Activated naive CD8-positive, alpha-beta T cell treated with anti-CD3 and anti-CD28 coated beads for 36 hours (primary cell): ENCODE results near the gene PTPRD. TPM values are rescaled to one million over a fixed set of nuclear protein-coding genes. Genes with fewer than 3 reads are reported as not detected.

Experiments
- DNase-seq: peaks from one replicate; pipeline ENCODE4 v3.0.0; 2021
- H3K27ac Mint-ChIP-seq: one replicate; pipeline ENCODE4 v1.8.0; 2022; ENCODE audit warnings: mild to moderate bottlenecking, moderate library complexity, mixed read lengths
- H3K27me3 Mint-ChIP-seq: one replicate; pipeline ENCODE4 v1.8.0; 2022; ENCODE audit warnings: mild to moderate bottlenecking, mixed read lengths
- H3K36me3 Mint-ChIP-seq: one replicate; pipeline ENCODE4 v1.8.0; 2021; ENCODE audit warnings: mild to moderate bottlenecking, mixed read lengths
- H3K4me1 Mint-ChIP-seq: one replicate; pipeline ENCODE4 v1.8.0; 2021; ENCODE audit warnings: mixed read lengths
- H3K4me3 Mint-ChIP-seq: one replicate; pipeline ENCODE4 v1.8.0; 2022; ENCODE audit warnings: mild to moderate bottlenecking, moderate library complexity, mixed read lengths
- H3K9me3 Mint-ChIP-seq: one replicate; pipeline ENCODE4 v1.8.0; 2022; ENCODE audit warnings: mixed read lengths
- total RNA-seq, 2 experiments: library from RNA; stranded (reverse); gene quantifications; one replicate each; pipeline ENCODE4 v1.2.3, GENCODE V29; 2021

PTPRD gene
- total RNA-seq, 2 experiments from 2014 or later: 0.16 to 0.18 TPM

GRCh38 chr9:10112798-10113197 lies 500.0 kb downstream of the PTPRD start:
- Mint-ChIP-seq H3K36me3 (no peaks in the 10 kb centered on the region), H3K27ac (no peak overlapping the region), H3K27me3 (no peaks in the 10 kb centered on the region), H3K9me3 (no peaks in the 10 kb centered on the region), H3K4me3 (no peak overlapping the region), H3K4me1 (no peaks in the 10 kb centered on the region)
- DNase-seq: no peak

DNA sequence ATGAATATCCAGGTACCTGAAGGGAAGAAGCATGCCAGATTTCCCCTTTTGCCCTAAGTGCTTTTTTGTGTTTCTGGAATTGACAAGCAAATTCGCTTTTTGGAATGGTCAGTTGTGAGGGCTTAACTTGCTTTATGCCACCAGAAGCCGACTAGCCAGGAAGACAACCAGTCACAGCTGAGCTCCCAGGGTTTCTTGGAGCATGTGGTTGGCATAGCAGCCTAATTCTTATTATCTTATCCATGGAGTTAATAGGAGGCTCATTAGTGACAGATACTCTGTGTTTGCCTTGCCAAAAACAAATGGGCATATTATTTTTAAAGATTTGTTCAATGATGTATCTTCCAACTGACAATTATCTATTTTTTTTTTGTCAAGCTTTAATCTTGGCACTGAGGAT lies 500.7 kb downstream of the PTPRD start:
- no peaks in the 10 kb centered on the region for H3K4me1 Mint-ChIP-seq
- no peaks in the 10 kb centered on the region for H3K27me3 Mint-ChIP-seq

GRCh38 chr9:10108815-10109214 lies 504.0 kb downstream of the PTPRD start:
- Mint-ChIP-seq H3K4me1 (no peaks in the 10 kb centered on the region), H3K27ac (no peak overlapping the region), H3K9me3 (no peaks in the 10 kb centered on the region), H3K4me3 (no peak overlapping the region), H3K36me3 (no peaks in the 10 kb centered on the region), H3K27me3 (no peaks in the 10 kb centered on the region)
- no peak for DNase-seq

More for the DNA sequence above, 500.7 kb downstream of the PTPRD start:
- Mint-ChIP-seq H3K4me3 (no peak overlapping the region), H3K36me3 (no peaks in the 10 kb centered on the region), H3K9me3 (no peaks in the 10 kb centered on the region), H3K27ac (no peak overlapping the region)
- no peak for DNase-seq

DNA sequence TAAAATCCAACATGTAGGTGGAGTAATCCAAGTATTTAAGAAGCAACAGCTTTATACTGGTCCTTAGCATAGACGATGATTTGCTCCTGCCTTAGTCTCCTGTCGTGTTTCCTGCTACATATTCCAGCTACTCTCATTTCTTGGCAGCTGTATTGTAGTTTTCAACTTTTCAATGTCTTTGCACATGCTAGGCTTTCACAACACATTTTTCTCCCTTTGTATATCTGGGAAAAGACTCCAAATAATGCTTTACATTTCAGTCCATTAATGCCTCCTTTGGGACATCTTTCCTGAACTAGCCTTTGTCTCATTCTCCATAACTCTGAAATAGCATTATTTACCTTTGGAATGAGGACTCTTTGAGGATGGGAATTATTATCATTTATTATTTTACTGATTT lies 508.0 kb downstream of the PTPRD start:
- no peaks in the 10 kb centered on the region for H3K4me1 Mint-ChIP-seq
- no peaks in the 10 kb centered on the region for H3K27me3 Mint-ChIP-seq
- H3K9me3 Mint-ChIP-seq: no peaks in the 10 kb centered on the region
- H3K4me3 Mint-ChIP-seq: no peak overlapping the region
- no peak for DNase-seq
- no peaks in the 10 kb centered on the region for H3K36me3 Mint-ChIP-seq
- H3K27ac Mint-ChIP-seq: no peak overlapping the region

- peaks cover 1% of the 10 kb centered on the region for H3K9me3 Mint-ChIP-seq
- H3K4me1 Mint-ChIP-seq: no peaks in the 10 kb centered on the region
- H3K4me3 Mint-ChIP-seq: no peak overlapping the region
- no peaks in the 10 kb centered on the region for H3K27me3 Mint-ChIP-seq
- DNase-seq: no peak
- H3K27ac Mint-ChIP-seq: no peak overlapping the region
- H3K36me3 Mint-ChIP-seq: no peaks in the 10 kb centered on the region
Observed at GRCh38 chr9:10095208-10095607, 517.6 kb downstream of the PTPRD start.

DNA sequence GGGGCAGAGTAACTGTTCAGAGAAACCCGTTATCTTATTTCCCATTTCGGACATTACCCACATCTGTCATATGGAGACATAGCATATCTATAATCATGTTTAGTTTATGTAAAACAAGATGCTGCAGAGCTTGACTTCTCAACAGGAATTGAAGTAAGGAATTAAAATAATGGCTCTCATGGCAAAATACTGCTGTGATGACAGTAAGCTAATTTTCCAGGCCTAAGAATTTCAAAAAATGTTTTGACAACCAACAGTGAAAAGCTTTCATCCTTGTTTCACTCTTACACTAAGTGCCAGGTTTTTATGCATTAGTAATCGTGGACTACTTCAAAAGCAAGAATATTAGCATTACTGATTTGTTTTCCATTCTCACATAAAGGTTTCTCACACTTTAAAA lies 518.2 kb downstream of the PTPRD start:
- no peak overlapping the region for H3K27ac Mint-ChIP-seq
- H3K4me3 Mint-ChIP-seq: no peak overlapping the region
- no peaks in the 10 kb centered on the region for H3K27me3 Mint-ChIP-seq
- H3K9me3 Mint-ChIP-seq: peaks cover 1% of the 10 kb centered on the region
- no peak for DNase-seq
- H3K4me1 Mint-ChIP-seq: no peaks in the 10 kb centered on the region
- H3K36me3 Mint-ChIP-seq: no peaks in the 10 kb centered on the region

- no peak overlapping the region for H3K4me3 Mint-ChIP-seq
- no peaks in the 10 kb centered on the region for H3K36me3 Mint-ChIP-seq
- no peak overlapping the region for H3K27ac Mint-ChIP-seq
- H3K4me1 Mint-ChIP-seq: no peaks in the 10 kb centered on the region
- no peaks in the 10 kb centered on the region for H3K27me3 Mint-ChIP-seq
- no peak for DNase-seq
- no peaks in the 10 kb centered on the region for H3K9me3 Mint-ChIP-seq
Observed at GRCh38 chr9:10080012-10080411, 532.8 kb downstream of the PTPRD start.

- DNase-seq: no peak
- H3K4me3 Mint-ChIP-seq: no peak overlapping the region
- H3K36me3 Mint-ChIP-seq: no peaks in the 10 kb centered on the region
- H3K9me3 Mint-ChIP-seq: no peaks in the 10 kb centered on the region
- no peaks in the 10 kb centered on the region for H3K27me3 Mint-ChIP-seq
- H3K27ac Mint-ChIP-seq: no peak overlapping the region
- H3K4me1 Mint-ChIP-seq: no peaks in the 10 kb centered on the region
Observed at GRCh38 chr9:10079284-10079964, 533.4 kb downstream of the PTPRD start.

GRCh38 chr9:10071579-10071978 lies 541.2 kb downstream of the PTPRD start:
- H3K9me3 Mint-ChIP-seq: no peaks in the 10 kb centered on the region
- no peaks in the 10 kb centered on the region for H3K36me3 Mint-ChIP-seq
- no peaks in the 10 kb centered on the region for H3K27me3 Mint-ChIP-seq
- DNase-seq: no peak
- no peak overlapping the region for H3K27ac Mint-ChIP-seq
- H3K4me1 Mint-ChIP-seq: no peaks in the 10 kb centered on the region
- H3K4me3 Mint-ChIP-seq: no peak overlapping the region

GRCh38 chr9:10062629-10063395 lies 550.0 kb downstream of the PTPRD start:
- Mint-ChIP-seq H3K36me3 (no peaks in the 10 kb centered on the region), H3K27ac (no peak overlapping the region), H3K4me3 (no peak overlapping the region), H3K9me3 (no peaks in the 10 kb centered on the region), H3K27me3 (no peaks in the 10 kb centered on the region), H3K4me1 (no peaks in the 10 kb centered on the region)
- no peak for DNase-seq

DNA sequence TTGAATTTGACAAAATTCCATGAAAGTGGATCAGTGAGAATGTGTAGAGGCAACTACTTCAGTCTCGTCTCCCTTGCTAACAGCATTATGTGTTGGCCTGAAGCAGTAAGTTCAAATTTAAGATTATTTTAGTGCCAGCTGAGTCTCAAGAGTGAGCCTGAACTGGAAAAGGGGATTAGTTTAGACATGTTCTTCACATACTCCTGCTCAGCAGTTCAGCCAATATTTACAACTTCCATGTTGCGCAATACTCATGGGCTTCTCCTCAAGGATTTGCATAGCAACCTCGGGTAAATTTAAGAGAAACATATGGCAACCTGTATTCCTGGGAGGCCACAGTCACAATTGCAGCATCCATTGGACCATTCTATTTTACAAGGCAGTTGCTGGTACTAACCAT lies 553.8 kb downstream of the PTPRD start:
- no peaks in the 10 kb centered on the region for H3K4me1 Mint-ChIP-seq
- H3K27ac Mint-ChIP-seq: no peak overlapping the region
- H3K4me3 Mint-ChIP-seq: no peak overlapping the region
- no peaks in the 10 kb centered on the region for H3K36me3 Mint-ChIP-seq
- DNase-seq: no peak
- no peaks in the 10 kb centered on the region for H3K9me3 Mint-ChIP-seq
- no peaks in the 10 kb centered on the region for H3K27me3 Mint-ChIP-seq

GRCh38 chr9:10055886-10056395 lies 556.9 kb downstream of the PTPRD start:
- Mint-ChIP-seq H3K27me3 (no peaks in the 10 kb centered on the region), H3K4me1 (no peaks in the 10 kb centered on the region), H3K36me3 (no peaks in the 10 kb centered on the region), H3K9me3 (no peaks in the 10 kb centered on the region), H3K4me3 (no peak overlapping the region), H3K27ac (no peak overlapping the region)
- DNase-seq: no peak

GRCh38 chr9:10054456-10054855 lies 558.3 kb downstream of the PTPRD start:
- no peaks in the 10 kb centered on the region for H3K27me3 Mint-ChIP-seq
- DNase-seq: no peak
- H3K27ac Mint-ChIP-seq: no peak overlapping the region
- H3K4me3 Mint-ChIP-seq: no peak overlapping the region
- no peaks in the 10 kb centered on the region for H3K36me3 Mint-ChIP-seq
- no peaks in the 10 kb centered on the region for H3K9me3 Mint-ChIP-seq
- H3K4me1 Mint-ChIP-seq: no peaks in the 10 kb centered on the region

GRCh38 chr9:10052916-10053315 lies 559.9 kb downstream of the PTPRD start:
- no peak for DNase-seq
- Mint-ChIP-seq H3K9me3 (no peaks in the 10 kb centered on the region), H3K36me3 (no peaks in the 10 kb centered on the region), H3K27me3 (no peaks in the 10 kb centered on the region), H3K4me1 (no peaks in the 10 kb centered on the region), H3K4me3 (no peak overlapping the region), H3K27ac (no peak overlapping the region)

DNA sequence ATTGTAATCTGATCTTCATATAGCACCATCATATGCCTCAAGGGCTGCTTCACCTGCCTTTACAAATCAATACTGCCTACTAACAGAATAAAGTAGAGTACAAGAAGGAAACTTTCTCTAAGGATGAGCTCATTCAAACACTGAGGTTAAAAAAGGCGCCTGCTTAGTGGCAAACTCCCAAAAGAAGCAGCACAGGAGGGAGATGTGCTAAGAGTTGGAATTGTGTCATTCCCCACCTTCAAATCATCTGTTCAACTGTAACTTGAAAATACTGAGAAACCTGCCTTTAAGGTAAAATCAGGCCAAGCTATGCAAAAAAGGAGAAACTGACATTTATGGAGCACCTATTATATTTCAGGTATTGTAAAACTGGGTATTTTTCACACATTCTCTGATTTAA lies 560.6 kb downstream of the PTPRD start:
- no peaks in the 10 kb centered on the region for H3K9me3 Mint-ChIP-seq
- H3K4me3 Mint-ChIP-seq: no peak overlapping the region
- H3K36me3 Mint-ChIP-seq: no peaks in the 10 kb centered on the region
- no peaks in the 10 kb centered on the region for H3K4me1 Mint-ChIP-seq
- H3K27me3 Mint-ChIP-seq: no peaks in the 10 kb centered on the region
- DNase-seq: no peak
- no peak overlapping the region for H3K27ac Mint-ChIP-seq

DNA sequence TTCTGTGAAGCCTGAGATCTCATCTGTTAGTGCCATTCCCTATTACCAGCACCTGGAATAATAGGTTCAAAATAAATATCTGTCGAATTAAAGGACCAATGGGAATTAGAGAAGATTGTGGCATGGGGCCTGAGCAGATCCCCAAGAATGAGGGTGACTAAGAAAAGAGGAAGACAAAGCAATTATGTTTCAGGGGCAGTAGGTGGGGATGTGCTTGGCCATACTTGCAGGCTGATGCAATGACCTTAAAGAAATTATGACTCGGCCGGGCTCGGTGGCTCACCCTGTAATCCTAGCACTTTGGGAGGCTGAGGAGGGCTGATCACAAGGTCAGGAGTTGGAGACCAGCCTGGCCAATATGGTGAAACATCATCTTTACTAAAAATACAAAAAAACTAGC lies 562.8 kb downstream of the PTPRD start:
- Mint-ChIP-seq H3K4me3 (no peak overlapping the region), H3K27ac (no peak overlapping the region), H3K27me3 (no peaks in the 10 kb centered on the region), H3K36me3 (no peaks in the 10 kb centered on the region), H3K4me1 (no peaks in the 10 kb centered on the region), H3K9me3 (no peaks in the 10 kb centered on the region)
- DNase-seq: no peak
